ENCODE measurements around the gene CYP26A1.

- TF ChIP-seq EZH2phosphoT487 (IDR thresholded peaks at IDR 0.05; ENCODE audit: insufficient read depth, low read depth) (no peak), EZH2 (IDR thresholded peaks at IDR 0.05; ENCODE audit: insufficient read depth, poor library complexity, severe bottlenecking) (no peak)
Measured at GRCh38 chr10:93110472-93111146, 36.9 kb downstream of the CYP26A1 start.
